ENCODE results near the gene NUDT5. TPM values are rescaled to one million over a fixed set of nuclear protein-coding genes. Genes with fewer than 3 reads are reported as not detected.
"Not testable (repeated sequence)": the region's sequence is repeated elsewhere in the genome, so short reads cannot be mapped to it uniquely, and the experiment has no call there.

NUDT5 gene
- total RNA-seq, 1 donor from 2014 or later, result 88.2 TPM

GRCh38 chr10:12179606-12180170 lies 16.0 kb downstream of the NUDT5 start:
- no peak overlapping the region for H3K4me3 Mint-ChIP-seq

GRCh38 chr10:12177642-12178041 lies 18.0 kb downstream of the NUDT5 start:
- Mint-ChIP-seq H3K4me1 (peaks cover 12% of the 10 kb centered on the region), H3K4me3 (no peak overlapping the region), H3K27me3 (ENCODE audit: low read depth) (no peaks in the 10 kb centered on the region), H3K27ac (ENCODE audit: unreplicated experiment) (no peak overlapping the region), H3K36me3 (ENCODE audit: low read depth) (peaks cover 9% of the 10 kb centered on the region), H3K9me3 (no peaks in the 10 kb centered on the region)
- TF ChIP-seq CTCF (conservative IDR thresholded peaks at IDR 0.05), result no peak
- DNase-seq (ENCODE audit: low read depth, low spot score), result no peak

More at GRCh38 chr10:12179606-12180170, 16.0 kb downstream of the NUDT5 start:
- TF ChIP-seq CTCF (conservative IDR thresholded peaks at IDR 0.05), result no peak
- H3K27me3 Mint-ChIP-seq (ENCODE audit: low read depth), result no peaks in the 10 kb centered on the region
- no peaks in the 10 kb centered on the region for H3K9me3 Mint-ChIP-seq
- peaks cover 12% of the 10 kb centered on the region for H3K4me1 Mint-ChIP-seq
- no peak for DNase-seq (ENCODE audit: low read depth, low spot score)
- H3K27ac Mint-ChIP-seq (ENCODE audit: unreplicated experiment), result no peak overlapping the region
- H3K36me3 Mint-ChIP-seq (ENCODE audit: low read depth), result peaks cover 3% of the 10 kb centered on the region

- peaks cover 15% of the 10 kb centered on the region for H3K36me3 Mint-ChIP-seq (ENCODE audit: low read depth)
- H3K27ac Mint-ChIP-seq (ENCODE audit: unreplicated experiment); H3K27me3 Mint-ChIP-seq (ENCODE audit: low read depth); DNase-seq (ENCODE audit: low read depth, low spot score); H3K4me3 Mint-ChIP-seq; H3K9me3 Mint-ChIP-seq; H3K4me1 Mint-ChIP-seq: not testable (repeated sequence)
Observed at GRCh38 chr10:12171512-12171911, 24.2 kb downstream of the NUDT5 start.

- Mint-ChIP-seq H3K36me3 (ENCODE audit: low read depth) (peaks cover 11% of the 10 kb centered on the region), H3K27ac (ENCODE audit: unreplicated experiment) (no peak overlapping the region), H3K4me1 (peaks cover 12% of the 10 kb centered on the region), H3K27me3 (ENCODE audit: low read depth) (no peaks in the 10 kb centered on the region), H3K9me3 (no peaks in the 10 kb centered on the region), H3K4me3 (no peak overlapping the region)
- no peak for DNase-seq (ENCODE audit: low read depth, low spot score)
- TF ChIP-seq CTCF (conservative IDR thresholded peaks at IDR 0.05), result no peak
Observed at GRCh38 chr10:12165999-12166775, 29.5 kb downstream of the NUDT5 start.

GRCh38 chr10:12165036-12165435 lies 30.7 kb downstream of the NUDT5 start:
- peaks cover 10% of the 10 kb centered on the region for H3K36me3 Mint-ChIP-seq (ENCODE audit: low read depth)

More at GRCh38 chr10:12165036-12165435, 30.7 kb downstream of the NUDT5 start:
- TF ChIP-seq CTCF (conservative IDR thresholded peaks at IDR 0.05), result no peak
- Mint-ChIP-seq H3K27ac (ENCODE audit: unreplicated experiment) (peak overlapping the region; percentile 91), H3K27me3 (ENCODE audit: low read depth) (no peaks in the 10 kb centered on the region), H3K4me3 (no peak overlapping the region), H3K9me3 (no peaks in the 10 kb centered on the region), H3K4me1 (peaks cover 12% of the 10 kb centered on the region)
- DNase-seq (ENCODE audit: low read depth, low spot score), result no peak

All from neural crest cell (in vitro differentiated cells).